Measurements from ENCODE around the gene CKAP4. TPM values are rescaled to one million over a fixed set of nuclear protein-coding genes. Genes with fewer than 3 reads are reported as not detected.
"Not testable (repeated sequence)": the region's sequence is repeated elsewhere in the genome, so short reads cannot be mapped to it uniquely, and the experiment has no call there.

Gene CKAP4
- total RNA-seq, 1 experiment from 2014 or later = 69.6 TPM

GRCh38 chr12:106287364-106287763, 39.5 kb upstream of the CKAP4 start:
- CTCF ChIA-PET = no interaction called here
- Mint-ChIP-seq H3K9me3 (no peaks in the 10 kb centered on the region), H3K4me1 (no peaks in the 10 kb centered on the region), H3K27ac (no peak overlapping the region), H3K4me3 (no peak overlapping the region), H3K27me3 (ENCODE audit: low read depth) (no peaks in the 10 kb centered on the region; the same call in 1 of the 2 replicates), H3K36me3 (no peaks in the 10 kb centered on the region)
- POLR2A ChIA-PET = no interaction called here
- TF ChIP-seq HMGXB4 (CRISPR knock-in tag; IDR thresholded peaks at IDR 0.05) = no peak
- no peak for TF ChIP-seq ZNF396 (CRISPR knock-in tag; IDR thresholded peaks at IDR 0.05; ENCODE audit: borderline replicate concordance)
- TF ChIP-seq SMAD4 (CRISPR knock-in tag; IDR thresholded peaks at IDR 0.05) = no peak
- TF ChIP-seq NR3C1 (CRISPR knock-in tag; conservative IDR thresholded peaks at IDR 0.05; ENCODE audit: low read depth) = no peak
- no peak for TF ChIP-seq ZNF671 (CRISPR knock-in tag; IDR thresholded peaks at IDR 0.05)
- TF ChIP-seq NR2C2 (CRISPR knock-in tag; IDR thresholded peaks at IDR 0.05) = no peak
- TF ChIP-seq ZNF281 (CRISPR knock-in tag; IDR thresholded peaks at IDR 0.05) = no peak
- TF ChIP-seq GABPB1 (CRISPR knock-in tag; IDR thresholded peaks at IDR 0.05) = no peak
- ATAC-seq = no peak
- no peak for DNase-seq (ENCODE audit: low spot score)

- H3K36me3 Mint-ChIP-seq; POLR2A ChIA-PET; H3K4me3 Mint-ChIP-seq; DNase-seq (ENCODE audit: low spot score); H3K4me1 Mint-ChIP-seq; ATAC-seq; H3K9me3 Mint-ChIP-seq; H3K27ac Mint-ChIP-seq; H3K27me3 Mint-ChIP-seq (ENCODE audit: low read depth): not testable (repeated sequence)
- CTCF ChIA-PET = interaction anchor here (1.2 kb wide), 1 partner anchor 63 kb away, joined by 3 read pairs; no protein-coding TSS in a partner anchor
Observed at GRCh38 chr12:106286576-106287162, 38.8 kb upstream of the CKAP4 start.

- Mint-ChIP-seq H3K4me3 (no peak overlapping the region), H3K9me3 (no peaks in the 10 kb centered on the region), H3K27ac (no peak overlapping the region), H3K27me3 (ENCODE audit: low read depth) (no peaks in the 10 kb centered on the region; the same call in 1 of the 2 replicates), H3K4me1 (no peaks in the 10 kb centered on the region), H3K36me3 (no peaks in the 10 kb centered on the region)
- DNase-seq (ENCODE audit: low spot score) (no peak), ATAC-seq (no peak)
- TF ChIP-seq USF2 (CRISPR knock-in tag; IDR thresholded peaks at IDR 0.05) (no peak), ZNF512 (CRISPR knock-in tag; IDR thresholded peaks at IDR 0.05; ENCODE audit: borderline replicate concordance) (no peak), ZNF396 (CRISPR knock-in tag; IDR thresholded peaks at IDR 0.05; ENCODE audit: borderline replicate concordance) (no peak), JUN (CRISPR knock-in tag; IDR thresholded peaks at IDR 0.05) (no peak), ERG (CRISPR knock-in tag; IDR thresholded peaks at IDR 0.05) (no peak), ZNF121 (CRISPR knock-in tag; IDR thresholded peaks at IDR 0.05) (no peak), ATF6 (CRISPR knock-in tag; IDR thresholded peaks at IDR 0.05) (no peak), RORB (CRISPR knock-in tag; IDR thresholded peaks at IDR 0.05) (no peak), MAX (CRISPR knock-in tag; IDR thresholded peaks at IDR 0.05) (no peak), SOX15 (CRISPR knock-in tag; IDR thresholded peaks at IDR 0.05) (no peak), E2F5 (CRISPR knock-in tag; IDR thresholded peaks at IDR 0.05) (no peak)
- ChIA-PET POLR2A (no interaction called here), CTCF (interaction anchor here (1.2 to 2.1 kb wide), 2 partner anchors 59 to 62 kb away, joined by 3 to 6 read pairs; no protein-coding TSS in a partner anchor)
Observed at GRCh38 chr12:106285982-106286381, 38.2 kb upstream of the CKAP4 start.
